GM18502 (cell line): Measurements from ENCODE around the gene AK3.
"Not testable (repeated sequence)": the region's sequence is repeated elsewhere in the genome, so short reads cannot be mapped to it uniquely, and the experiment has no call there.

Source experiments
- ATAC-seq: cut with Tn5 transposase; IDR thresholded peaks from one replicate; pipeline ENCODE4 v1.9.1; 2021; ENCODE audit warnings: mild to moderate bottlenecking; ENCODE audit not compliant: unreplicated experiment, poor library complexity

The AK3 gene

GRCh38 chr9:4671737-4672136 is 69.3 kb downstream of the AK3 start:
- ATAC-seq, result no peak

- no peak for ATAC-seq
These were observed 70.4 kb downstream of the AK3 start for GRCh38 chr9:4670591-4670990.

GRCh38 chr9:4669890-4670289 is 71.1 kb downstream of the AK3 start:
- no peak for ATAC-seq

GRCh38 chr9:4668604-4669003 is 72.4 kb downstream of the AK3 start:
- no peak for ATAC-seq

GRCh38 chr9:4667681-4668080 is 73.3 kb downstream of the AK3 start:
- no peak for ATAC-seq

GRCh38 chr9:4666042-4666699 is 74.8 kb downstream of the AK3 start, which contains the start of gene SPATA6L:
Gene SPATA6L (minus strand): TSS chr9:4666480. CDS start chr9:4666250, 230 bp downstream.
- peak; percentile 47 for ATAC-seq

- no peak for ATAC-seq
These were observed 75.6 kb downstream of the AK3 start for GRCh38 chr9:4665357-4665756.

GRCh38 chr9:4663956-4664355 is 77.0 kb downstream of the AK3 start:
- ATAC-seq, result no peak

- ATAC-seq, result no peak
These were observed 77.8 kb downstream of the AK3 start for GRCh38 chr9:4662989-4663792.

GRCh38 chr9:4662108-4662988 is 78.7 kb downstream of the AK3 start, which contains the start of gene PLPP6:
Gene PLPP6 (plus strand): TSS chr9:4662294. CDS start chr9:4662376, 82 bp downstream.
- peak; percentile 87 for ATAC-seq

- ATAC-seq, result no peak
These were observed 79.4 kb downstream of the AK3 start for GRCh38 chr9:4661611-4662010.

- no peak for ATAC-seq
These were observed 79.8 kb downstream of the AK3 start for GRCh38 chr9:4661165-4661564.

- ATAC-seq, result not testable (repeated sequence)
These were observed 80.3 kb downstream of the AK3 start for GRCh38 chr9:4660665-4661064.
